RCC 7860 (cell line): ENCODE results near the gene URGCP.
A peak's percentile ranks its signal among the peaks of the same experiment; 100 is the strongest.
"Not testable (repeated sequence)": the region's sequence is repeated elsewhere in the genome, so short reads cannot be mapped to it uniquely, and the experiment has no call there.

ENCODE experiments used
- DNase-seq: peaks from one replicate; pipeline ENCODE4 v3.0.0-alpha.2; 2015; ENCODE audit warnings: low spot score
- FAIRE-seq: peaks from 2 replicates; lab custom pipeline; 2012; peaks lifted over from hg19 to GRCh38; lab: Jason Lieb, UNC

Gene URGCP

DNA sequence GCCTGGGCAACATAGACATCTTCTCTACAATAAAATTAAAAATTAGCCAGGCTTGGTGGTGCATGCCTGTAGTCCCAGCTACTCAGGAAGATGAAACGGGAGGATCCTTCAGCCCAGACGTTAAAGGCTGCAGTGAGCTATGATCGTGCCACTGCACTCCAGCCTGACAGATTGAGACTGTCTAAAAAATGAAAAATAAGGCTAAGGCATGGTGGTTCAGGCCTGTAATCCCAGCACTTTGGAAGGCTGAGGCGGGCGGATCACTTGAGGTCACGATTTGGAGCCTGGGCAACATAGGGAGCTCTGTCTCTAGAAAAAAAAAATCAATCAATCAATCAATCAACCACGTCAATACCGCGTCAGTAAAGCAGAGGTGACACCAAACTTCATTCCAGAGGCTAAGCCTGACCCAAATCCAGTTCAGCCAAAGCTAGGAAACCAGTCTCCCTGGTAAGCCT is 68.2 kb downstream of the URGCP start:
- no peak for FAIRE-seq
- DNase-seq = no peak

DNA sequence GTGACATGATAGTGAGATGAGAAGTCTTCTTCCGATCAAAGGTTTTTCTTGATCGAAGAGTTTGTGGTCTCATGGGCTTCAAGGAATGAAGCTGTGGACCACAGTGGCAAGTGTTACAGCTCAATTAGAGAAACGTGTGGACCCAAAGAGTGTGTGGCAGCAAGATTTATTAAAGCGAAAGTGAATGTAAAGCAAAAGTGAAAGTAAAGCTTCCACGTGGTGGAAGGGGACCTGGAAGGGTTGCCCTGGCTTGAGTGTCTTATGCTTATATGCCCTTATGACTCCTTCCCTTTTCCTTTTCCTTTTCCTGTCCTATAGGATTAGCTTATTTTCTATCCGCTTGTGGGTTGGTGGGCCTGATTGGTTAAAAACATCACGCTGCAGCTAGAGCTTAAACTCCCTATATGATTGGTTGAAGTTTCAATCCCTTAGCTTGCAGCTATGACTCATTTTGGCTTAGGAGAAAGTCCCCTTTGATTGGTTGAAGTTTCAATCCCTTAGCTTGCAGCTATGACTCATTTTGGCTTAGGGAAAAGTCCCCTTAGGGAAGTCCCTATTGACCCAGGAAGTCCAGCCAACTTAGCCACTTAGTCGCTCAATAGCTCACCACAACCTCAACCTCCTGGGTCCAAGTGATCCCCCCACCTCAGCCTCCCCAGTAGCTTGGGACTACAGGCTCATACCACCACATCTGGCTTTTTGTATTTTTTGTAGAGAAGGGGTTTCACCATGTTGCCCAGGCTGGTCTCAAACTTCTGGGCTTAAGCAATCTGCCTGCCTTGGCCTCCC is 71.7 kb downstream of the URGCP start:
- FAIRE-seq (no peak), DNase-seq (peak; percentile 76)

DNA sequence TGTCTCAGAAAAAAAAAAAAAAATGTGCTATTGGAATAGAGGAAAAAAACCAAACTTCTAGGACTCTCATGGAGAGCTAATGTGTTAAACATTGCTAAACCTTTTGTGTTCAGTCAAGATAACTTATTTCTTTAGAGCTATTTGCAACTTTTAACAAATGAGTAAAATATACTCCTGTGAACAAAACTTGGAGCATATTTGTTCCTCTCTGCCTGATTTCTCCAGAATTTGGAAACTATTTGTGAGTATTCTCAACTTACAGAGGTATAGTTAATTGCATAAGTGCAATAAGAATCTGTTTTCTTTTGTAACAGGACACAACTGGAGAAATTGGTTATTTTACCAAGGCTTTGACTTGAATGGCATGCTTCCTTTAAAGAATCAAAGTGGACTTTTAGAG is 75.5 kb downstream of the URGCP start:
- not testable (repeated sequence) for FAIRE-seq, DNase-seq
